HG03520 (cell line): ENCODE data around the gene GDPD1.
"Not testable (repeated sequence)": the region's sequence is repeated elsewhere in the genome, so short reads cannot be mapped to it uniquely, and the experiment has no call there.

ENCODE experiments used
- ATAC-seq: cut with Tn5 transposase; IDR thresholded peaks from one replicate; pipeline ENCODE4 v1.9.1; 2021; ENCODE audit warnings: mild to moderate bottlenecking, moderate library complexity; ENCODE audit not compliant: unreplicated experiment

Gene GDPD1

GRCh38 chr17:59311051-59311468, 90.7 kb downstream of the GDPD1 start:
- ATAC-seq: peak; percentile 46

GRCh38 chr17:59311521-59311920, 91.2 kb downstream of the GDPD1 start:
- not testable (repeated sequence) for ATAC-seq

GRCh38 chr17:59315866-59316265, 95.6 kb downstream of the GDPD1 start:
- no peak for ATAC-seq
